ENCODE data around the gene MEIS3.

Gene MEIS3

GRCh38 chr19:47419030-47419783 lies at the start of gene MEIS3:
TSS of gene MEIS3 (minus strand) at chr19:47419527. CDS start at chr19:47419081, 446 bp downstream.
- DNase-seq (ENCODE audit: low spot score) (no peak), FAIRE-seq (no peak)

GRCh38 chr19:47467914-47468313 lies 48.6 kb upstream of the MEIS3 start:
- no peak for FAIRE-seq
- no peak for DNase-seq (ENCODE audit: low spot score)

DNA sequence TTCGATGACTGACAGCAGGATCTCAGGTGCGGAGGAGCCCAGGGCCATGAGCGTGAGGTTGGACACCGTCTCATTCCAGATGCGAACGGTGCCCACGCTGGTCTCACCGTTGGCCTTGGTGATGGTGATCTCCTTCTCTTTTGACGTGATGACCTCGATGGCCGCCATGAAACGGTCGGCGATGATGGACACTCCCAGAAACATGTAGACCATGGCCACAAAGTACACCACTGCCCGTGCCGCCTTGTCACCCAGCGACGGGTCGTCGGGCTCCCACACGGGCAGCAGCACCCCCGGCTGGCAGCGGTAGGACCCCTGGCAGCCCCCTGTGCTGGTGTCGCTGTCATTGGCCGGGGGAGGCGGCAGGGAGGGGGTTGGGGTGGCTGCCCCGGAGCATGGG lies 46.6 kb upstream of the MEIS3 start:
- FAIRE-seq: no peak
- no peak for DNase-seq (ENCODE audit: low spot score)

DNA sequence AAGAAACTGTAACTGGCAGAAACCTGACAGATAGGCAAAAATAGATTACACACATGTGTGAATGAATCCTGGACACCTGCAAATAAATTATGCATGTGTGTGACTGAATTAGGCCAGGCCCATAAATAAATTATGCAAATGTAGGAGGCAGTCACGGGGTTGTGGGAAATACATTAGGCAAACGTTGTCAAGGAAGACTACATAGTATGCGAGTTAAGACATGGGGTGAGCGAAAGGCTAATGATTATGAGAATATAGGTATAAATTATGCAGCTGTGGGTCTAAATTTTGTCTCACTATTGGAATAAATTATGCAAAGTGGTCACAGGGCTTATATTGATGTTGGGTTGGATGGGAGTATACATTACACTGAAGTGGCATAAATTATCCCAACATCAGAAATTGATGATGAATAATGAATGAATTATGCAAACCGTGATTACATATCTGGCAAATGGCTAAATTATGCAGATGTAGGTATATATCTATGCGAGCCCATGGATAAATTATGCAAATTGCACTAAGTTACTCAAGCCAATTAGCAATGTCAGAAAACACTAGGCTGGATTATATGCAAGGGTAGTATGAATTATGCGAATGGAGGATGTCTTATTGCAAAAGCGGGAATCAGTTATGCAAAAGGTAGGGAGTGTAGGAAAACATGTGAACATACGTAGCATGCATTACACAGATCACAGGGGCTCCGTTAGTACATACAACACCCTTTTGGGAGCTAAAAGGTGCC lies 45.5 kb upstream of the MEIS3 start:
- DNase-seq (ENCODE audit: low spot score): no peak
- FAIRE-seq: no peak

DNA sequence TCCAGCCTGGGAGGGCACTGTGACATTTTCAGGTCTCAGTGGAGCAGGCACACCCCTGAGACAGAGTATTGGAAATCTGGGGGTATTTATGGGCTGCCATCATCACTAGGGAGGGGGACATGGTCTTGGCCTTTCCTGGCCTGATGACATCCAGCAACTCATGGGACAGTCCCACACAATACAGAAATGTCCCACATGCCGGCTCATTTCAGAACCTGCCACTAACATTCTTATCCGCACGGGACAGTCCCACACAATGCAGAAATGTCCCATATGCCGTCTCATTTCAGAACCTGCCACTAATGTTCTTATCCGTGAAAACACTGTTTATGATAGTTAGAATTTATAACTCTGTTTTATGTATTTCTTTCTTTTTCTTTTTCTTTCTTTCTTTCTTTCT lies 42.5 kb upstream of the MEIS3 start:
- no peak for DNase-seq (ENCODE audit: low spot score)
- FAIRE-seq: no peak

- FAIRE-seq: no peak
- no peak for DNase-seq (ENCODE audit: low spot score)
Measured at GRCh38 chr19:47459477-47459876, 40.1 kb upstream of the MEIS3 start.

GRCh38 chr19:47458672-47459071 lies 39.3 kb upstream of the MEIS3 start:
- FAIRE-seq: no peak
- no peak for DNase-seq (ENCODE audit: low spot score)

GRCh38 chr19:47456721-47457474 lies 37.6 kb upstream of the MEIS3 start:
- DNase-seq (ENCODE audit: low spot score) (no peak), FAIRE-seq (no peak)

GRCh38 chr19:47450478-47450877 lies 31.2 kb upstream of the MEIS3 start:
- FAIRE-seq (no peak), DNase-seq (ENCODE audit: low spot score) (no peak)

DNA sequence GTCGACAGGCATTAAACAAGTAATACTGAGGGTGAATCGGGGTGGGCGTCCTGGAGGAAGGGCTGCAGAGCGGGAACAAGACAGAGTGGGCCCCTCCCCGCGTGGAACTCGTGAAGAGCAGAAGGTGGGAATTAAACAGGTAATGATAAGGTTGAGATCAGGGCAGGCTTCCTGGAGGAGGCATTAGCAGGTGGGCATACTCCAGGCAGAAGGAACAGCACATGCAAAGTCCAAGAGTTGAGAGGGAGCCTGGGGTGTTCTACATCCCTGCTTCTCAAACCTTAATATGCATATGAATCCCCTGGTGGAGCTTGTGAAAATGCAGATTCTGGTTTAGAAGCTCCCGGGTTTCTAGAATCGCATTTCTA lies 29.0 kb upstream of the MEIS3 start:
- FAIRE-seq (no peak), DNase-seq (ENCODE audit: low spot score) (no peak)

GRCh38 chr19:47447470-47448359 lies 28.4 kb upstream of the MEIS3 start:
- DNase-seq (ENCODE audit: low spot score): no peak

DNA sequence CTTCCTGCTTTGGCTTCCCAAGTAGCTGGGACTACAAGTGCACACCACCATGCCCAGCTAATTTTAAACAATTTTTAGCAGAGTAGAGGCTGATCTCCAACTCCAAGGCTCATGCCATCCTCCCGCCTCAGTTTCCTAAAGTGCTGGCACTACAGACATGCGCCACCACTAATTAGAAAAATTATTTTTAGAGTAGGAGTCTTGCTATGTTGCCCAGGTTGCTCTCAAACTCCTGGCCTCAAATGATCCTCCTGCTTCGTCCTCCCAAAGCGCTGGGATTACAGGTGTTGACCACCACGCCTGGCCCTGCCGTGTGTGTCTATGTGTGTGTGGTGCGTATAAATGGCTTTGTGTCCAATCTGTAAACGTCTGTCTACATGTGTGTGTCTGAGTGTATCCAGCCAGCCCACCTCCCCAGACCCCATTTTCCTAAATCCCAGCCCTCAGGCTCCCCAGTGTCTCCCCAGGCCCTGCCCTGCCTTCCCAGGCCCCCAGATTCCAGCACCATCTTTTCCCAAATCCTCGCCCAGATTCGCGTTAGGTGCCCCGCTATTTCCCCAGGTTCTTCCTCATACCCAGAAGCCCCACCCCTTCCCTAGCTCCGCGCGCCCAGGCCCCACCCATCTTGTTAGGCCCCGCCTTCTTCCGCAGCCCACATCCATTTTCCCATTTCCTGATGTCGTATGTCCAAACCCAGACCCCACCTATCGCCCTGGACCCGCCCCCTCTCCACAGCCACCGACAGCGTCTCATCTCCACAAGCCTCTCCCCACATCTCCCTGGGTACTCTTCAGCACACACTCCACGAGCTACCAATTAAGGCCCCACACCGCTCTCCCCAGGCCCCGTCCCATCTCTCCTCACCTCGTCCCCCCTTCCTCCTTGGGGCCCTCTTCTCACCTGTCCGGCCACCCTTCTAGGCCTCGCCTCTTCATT lies 27.5 kb upstream of the MEIS3 start:
- FAIRE-seq: no peak
- DNase-seq (ENCODE audit: low spot score): no peak

More at GRCh38 chr19:47447470-47448359, 28.4 kb upstream of the MEIS3 start:
- no peak for FAIRE-seq

GRCh38 chr19:47445937-47446402 lies 26.6 kb upstream of the MEIS3 start:
- no peak for FAIRE-seq
- no peak for DNase-seq (ENCODE audit: low spot score)

- FAIRE-seq (no peak), DNase-seq (ENCODE audit: low spot score) (no peak)
Measured at GRCh38 chr19:47445527-47445926, 26.2 kb upstream of the MEIS3 start.

GRCh38 chr19:47444388-47444821 lies 25.1 kb upstream of the MEIS3 start:
- DNase-seq (ENCODE audit: low spot score): no peak
- FAIRE-seq: no peak

DNA sequence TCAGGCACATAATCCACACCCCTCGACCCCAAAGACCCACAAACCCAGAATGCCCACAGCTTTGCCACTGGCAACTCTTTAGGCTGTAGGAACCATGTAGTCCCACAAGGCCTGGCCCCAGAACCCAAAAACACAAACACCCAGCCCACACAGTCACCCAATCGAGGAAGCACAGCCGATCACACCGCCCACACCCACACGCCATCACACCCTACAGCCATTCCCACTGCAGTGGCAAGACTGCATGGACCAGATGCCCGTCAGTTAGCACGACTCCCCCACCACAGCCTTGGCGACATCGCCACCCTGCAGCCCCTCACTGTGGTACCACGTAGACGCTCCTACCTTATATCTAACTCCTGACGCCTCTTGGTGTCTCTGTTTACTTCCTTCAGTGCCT lies 24.0 kb upstream of the MEIS3 start:
- DNase-seq (ENCODE audit: low spot score): no peak
- no peak for FAIRE-seq

GRCh38 chr19:47438793-47439220 lies 19.5 kb upstream of the MEIS3 start:
- DNase-seq (ENCODE audit: low spot score) (no peak), FAIRE-seq (no peak)

DNA sequence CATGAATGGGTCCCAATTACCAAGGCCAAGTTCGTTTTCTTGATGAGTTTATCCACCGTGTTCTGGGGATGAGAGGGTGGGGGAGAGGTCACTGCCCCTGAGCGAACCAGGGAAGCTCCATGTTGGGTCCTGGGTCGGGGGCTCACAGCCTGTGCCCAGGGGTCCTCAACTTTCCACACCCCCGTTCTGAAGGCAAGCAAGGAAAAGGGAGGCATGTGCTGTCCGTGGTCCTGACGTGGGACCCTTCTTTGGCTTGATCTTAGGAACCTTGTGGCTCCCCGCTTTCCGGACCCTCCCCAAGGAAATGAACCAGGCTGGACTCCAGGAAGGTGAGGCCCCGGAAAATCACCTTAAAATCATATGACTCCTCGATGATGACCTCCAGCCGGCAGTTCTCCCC lies 18.2 kb upstream of the MEIS3 start:
- DNase-seq (ENCODE audit: low spot score) (no peak), FAIRE-seq (no peak)

DNA sequence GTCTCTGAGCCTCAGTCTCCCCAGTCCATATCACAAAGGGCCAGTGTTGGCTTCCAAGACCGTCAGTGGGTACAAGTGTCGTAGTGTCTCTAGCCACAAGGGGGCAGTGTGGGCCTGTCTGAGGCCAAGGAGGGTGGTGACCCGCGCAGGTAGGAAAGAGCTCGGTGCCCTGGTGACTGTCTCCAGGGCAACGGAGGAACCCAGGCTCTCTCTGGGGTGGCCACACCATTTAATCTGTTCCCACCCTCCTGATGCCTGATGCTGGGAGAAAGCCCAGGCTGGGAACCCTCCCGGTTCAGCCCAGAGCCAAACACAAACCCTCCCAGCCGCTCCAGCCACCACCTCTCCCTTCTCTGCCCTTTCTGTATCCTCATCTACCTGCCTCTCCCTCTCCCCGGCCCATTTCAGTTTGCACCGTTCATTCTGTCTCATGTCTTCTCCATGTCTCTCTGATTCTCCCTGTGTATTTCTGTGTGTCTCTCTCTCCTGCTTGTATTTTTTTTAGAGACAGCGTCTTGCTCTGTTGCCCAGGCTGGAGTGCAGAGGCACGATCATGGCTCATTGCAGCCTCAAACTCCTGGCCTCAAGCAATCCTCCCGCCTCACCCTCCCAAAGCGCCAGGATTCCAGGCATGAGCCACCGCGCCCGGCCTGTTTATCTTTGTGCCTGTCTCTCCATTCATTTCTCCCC lies 17.5 kb upstream of the MEIS3 start:
- peak; percentile 35 for DNase-seq (ENCODE audit: low spot score)
- FAIRE-seq: no peak
